HFF-Myc (cell line): ENCODE data around the gene ZNF197.
"Not testable (repeated sequence)": the region's sequence is repeated elsewhere in the genome, so short reads cannot be mapped to it uniquely, and the experiment has no call there.

Source experiments
- DNase-seq: peaks from one replicate; pipeline ENCODE4 v3.0.0-alpha.2; 2011; ENCODE audit warnings: low read depth; ENCODE audit errors: extremely low read depth
- H3K4me3 ChIP-seq: replicated peaks from 2 replicates; pipeline ENCODE4 v1.5.1; 2011; ENCODE audit warnings: low read depth, mild to moderate bottlenecking, control low read depth, low read length
- TF ChIP-seq, protein P1 (sequence below): IDR thresholded peaks from 2 replicates; pipeline ENCODE4 v1.5.1; 2012; ENCODE audit warnings: mild to moderate bottlenecking, low read depth, low read length, control low read depth; ENCODE audit errors: missing control alignments

ZNF197 gene

DNA sequence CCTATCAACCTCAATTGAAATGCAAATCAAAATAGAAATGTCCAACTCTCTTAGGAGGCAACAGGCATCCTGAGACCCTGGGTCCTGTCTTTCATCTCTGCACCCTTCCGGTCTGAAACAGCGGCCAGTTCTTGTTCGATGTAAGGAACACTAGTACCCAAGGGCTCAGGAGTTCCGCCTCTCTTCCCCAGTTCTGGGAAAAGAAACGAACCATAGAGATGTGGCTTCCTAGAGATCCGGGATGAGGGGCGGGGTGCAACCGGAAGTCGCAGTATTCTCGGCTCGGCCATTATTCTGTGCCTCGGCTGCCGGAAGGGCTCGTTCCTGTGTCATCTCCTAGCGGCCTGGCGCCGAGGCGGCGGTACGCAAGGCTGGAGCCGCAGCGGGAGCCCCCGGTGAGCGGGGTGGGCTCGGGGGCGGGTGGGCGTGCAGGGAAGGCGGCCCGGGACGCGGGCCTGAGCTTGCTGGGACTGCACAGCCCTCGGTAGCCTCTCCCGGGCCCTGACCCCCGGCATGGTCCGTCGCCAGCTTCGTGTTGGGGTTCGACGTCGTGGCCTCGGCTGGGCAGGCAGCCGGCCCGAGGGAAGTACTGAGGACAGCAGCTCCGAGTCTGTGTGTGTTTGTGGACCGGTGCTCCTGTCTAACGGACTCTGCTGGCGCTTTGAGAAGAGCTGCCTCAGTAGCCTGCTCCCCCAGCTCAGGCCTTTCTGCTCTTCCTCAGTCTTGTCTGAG, at the start of gene ZNF197:
Gene ZNF197 (plus strand): TSS at position 288 of the 732 bp plus-strand sequence. CDS start 4,119 bp downstream, outside the sequence.
- DNase-seq = peak; percentile 87
- TF ChIP-seq, protein P1, sequence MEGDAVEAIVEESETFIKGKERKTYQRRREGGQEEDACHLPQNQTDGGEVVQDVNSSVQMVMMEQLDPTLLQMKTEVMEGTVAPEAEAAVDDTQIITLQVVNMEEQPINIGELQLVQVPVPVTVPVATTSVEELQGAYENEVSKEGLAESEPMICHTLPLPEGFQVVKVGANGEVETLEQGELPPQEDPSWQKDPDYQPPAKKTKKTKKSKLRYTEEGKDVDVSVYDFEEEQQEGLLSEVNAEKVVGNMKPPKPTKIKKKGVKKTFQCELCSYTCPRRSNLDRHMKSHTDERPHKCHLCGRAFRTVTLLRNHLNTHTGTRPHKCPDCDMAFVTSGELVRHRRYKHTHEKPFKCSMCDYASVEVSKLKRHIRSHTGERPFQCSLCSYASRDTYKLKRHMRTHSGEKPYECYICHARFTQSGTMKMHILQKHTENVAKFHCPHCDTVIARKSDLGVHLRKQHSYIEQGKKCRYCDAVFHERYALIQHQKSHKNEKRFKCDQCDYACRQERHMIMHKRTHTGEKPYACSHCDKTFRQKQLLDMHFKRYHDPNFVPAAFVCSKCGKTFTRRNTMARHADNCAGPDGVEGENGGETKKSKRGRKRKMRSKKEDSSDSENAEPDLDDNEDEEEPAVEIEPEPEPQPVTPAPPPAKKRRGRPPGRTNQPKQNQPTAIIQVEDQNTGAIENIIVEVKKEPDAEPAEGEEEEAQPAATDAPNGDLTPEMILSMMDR = no peak

DNA sequence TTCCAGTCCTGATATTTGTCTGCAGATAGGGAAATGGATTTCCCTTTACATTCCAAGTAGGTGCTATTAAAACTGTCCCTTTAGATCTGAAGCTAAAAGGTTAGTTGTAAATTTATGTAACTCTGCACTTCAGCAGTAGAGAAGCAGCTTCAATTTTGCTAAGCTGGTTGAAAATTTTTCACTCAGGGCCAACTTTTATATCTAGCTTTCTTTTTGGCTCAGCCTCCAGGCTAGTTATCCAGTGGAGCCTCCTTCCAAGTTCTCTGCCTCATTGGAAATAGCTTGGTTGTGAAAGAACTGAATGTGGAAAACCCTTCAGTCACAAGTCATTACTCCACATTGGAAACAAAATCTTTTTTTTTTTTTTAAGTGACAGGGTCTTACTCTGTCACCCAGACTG, 48.2 kb upstream of the ZNF197 start:
- H3K4me3 ChIP-seq = no peak overlapping the region
- no peak for DNase-seq
- TF ChIP-seq, protein P1 = no peak

More for the DNA sequence above, at the start of gene ZNF197:
- H3K4me3 ChIP-seq = peak within 1 kb of the TSS; percentile 68

DNA sequence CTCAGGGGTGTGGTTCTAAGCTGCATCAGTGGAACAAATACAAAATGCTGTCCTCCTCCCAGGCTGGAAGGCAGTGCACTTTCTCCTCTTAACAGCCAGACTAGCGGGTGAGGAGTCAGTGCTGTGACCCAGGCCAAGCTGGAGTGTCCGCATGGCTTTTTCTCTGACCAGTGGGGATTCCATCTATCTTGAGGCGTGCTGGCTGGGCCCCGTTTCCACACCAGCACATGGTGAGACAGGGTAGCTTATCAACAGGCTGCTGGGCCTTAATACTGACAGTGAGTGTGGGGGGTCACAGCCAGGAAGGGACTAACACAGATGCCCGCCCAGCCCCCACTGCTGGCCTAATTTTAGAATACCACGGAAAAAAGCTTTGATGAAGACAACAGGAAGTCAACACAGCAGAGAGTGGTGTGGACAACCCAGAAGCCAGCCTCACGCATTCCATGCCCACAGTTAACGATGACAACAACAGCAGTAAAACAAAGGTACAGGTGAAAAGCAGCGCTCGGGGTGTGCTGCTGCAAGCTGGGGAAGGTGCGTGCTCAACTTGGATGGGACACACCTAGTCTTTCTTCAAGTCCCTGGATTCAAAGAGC, 47.4 kb upstream of the ZNF197 start:
- not testable (repeated sequence) for H3K4me3 ChIP-seq, DNase-seq

DNA sequence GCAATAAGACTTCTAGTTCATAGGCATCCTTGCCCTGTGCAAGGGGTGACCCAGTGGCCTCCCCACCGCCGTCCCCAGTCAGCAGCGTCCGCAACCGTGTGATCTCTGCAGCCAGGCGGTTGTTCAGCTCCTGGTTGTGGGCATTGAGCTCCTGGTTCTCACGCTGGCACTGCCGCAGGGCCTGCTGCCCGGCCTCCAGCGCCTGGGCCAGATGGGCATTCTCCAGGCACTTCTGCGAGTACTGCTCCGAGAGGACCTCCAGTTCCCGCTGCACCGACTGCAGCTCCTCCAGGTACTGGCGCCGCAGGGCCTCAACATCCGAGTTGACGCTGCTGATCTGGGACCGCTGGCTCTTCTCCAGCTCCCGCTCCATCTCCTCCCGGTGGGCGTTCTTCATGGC, 46.5 kb upstream of the ZNF197 start:
- H3K4me3 ChIP-seq, DNase-seq: not testable (repeated sequence)

DNA sequence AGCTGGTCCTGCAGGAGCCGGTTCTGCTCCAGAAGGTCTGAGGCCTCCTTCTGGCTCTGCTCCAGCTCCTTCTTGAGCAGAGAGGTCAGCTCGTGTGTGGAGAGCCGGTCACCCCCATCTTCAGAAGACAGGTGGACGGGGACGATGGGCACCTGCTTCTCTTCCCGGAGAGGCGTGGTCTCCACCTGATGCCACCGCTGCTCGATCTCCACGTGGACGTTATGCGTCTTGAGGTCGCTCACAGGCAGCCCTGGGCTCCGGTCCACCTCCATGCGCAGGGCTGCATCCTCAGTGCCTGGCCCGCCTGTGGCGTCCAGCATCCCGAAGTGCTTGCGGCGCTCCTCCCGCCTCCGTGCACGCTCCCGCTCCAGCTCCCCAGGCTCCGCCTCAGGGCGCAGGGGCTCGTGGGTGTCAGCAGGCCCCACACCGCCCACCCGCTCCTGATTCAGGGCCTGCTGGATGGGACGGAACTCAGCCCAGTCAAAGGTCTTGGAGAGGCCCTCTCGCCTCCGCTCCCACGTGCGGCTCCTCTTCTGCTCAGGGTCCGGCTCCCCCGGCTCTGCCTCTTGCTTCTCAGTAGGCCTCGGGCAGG, 45.8 kb upstream of the ZNF197 start:
- not testable (repeated sequence) for H3K4me3 ChIP-seq, DNase-seq

DNA sequence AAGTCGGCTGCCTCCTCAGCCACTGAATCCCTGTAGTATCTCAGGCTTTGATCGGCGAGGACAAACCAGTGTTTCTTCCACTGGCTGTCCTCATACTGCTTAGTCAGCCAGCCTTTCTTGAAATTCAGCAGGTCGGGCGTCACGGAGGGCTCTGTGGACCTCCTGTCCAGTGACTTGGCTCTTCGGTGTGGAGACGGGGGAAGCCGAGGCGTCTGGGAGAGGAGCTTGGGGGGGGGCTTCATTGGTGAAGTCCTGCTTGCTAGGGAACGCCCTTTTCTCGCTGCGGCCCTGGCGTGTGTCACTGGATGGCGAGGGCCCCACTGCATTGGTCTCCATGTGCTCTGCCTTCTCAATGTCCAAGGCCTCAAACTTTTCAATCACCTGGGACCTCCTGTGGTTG, 45.1 kb upstream of the ZNF197 start:
- H3K4me3 ChIP-seq, DNase-seq: not testable (repeated sequence)

DNA sequence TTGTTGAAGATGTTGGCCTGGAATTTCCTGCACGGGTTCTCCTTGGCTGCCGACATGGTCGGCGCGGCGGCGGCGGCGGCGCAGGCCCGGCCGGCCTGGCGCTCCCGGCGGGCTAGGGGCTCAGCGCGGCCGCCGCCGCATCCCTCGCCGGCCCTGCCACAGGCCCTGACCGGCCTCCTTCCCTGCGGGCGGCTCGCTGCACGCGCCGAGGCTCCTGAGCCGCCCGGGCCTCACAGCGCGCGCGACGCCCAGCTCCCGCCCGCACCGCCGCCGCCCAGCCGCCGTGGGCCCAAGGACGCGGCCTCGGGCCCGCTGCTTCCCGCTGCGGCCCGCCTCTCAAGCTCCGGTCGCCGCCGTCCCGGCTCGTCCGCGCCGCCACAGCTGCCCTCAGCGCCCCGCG, 43.9 kb upstream of the ZNF197 start:
- DNase-seq = not testable (repeated sequence)

DNA sequence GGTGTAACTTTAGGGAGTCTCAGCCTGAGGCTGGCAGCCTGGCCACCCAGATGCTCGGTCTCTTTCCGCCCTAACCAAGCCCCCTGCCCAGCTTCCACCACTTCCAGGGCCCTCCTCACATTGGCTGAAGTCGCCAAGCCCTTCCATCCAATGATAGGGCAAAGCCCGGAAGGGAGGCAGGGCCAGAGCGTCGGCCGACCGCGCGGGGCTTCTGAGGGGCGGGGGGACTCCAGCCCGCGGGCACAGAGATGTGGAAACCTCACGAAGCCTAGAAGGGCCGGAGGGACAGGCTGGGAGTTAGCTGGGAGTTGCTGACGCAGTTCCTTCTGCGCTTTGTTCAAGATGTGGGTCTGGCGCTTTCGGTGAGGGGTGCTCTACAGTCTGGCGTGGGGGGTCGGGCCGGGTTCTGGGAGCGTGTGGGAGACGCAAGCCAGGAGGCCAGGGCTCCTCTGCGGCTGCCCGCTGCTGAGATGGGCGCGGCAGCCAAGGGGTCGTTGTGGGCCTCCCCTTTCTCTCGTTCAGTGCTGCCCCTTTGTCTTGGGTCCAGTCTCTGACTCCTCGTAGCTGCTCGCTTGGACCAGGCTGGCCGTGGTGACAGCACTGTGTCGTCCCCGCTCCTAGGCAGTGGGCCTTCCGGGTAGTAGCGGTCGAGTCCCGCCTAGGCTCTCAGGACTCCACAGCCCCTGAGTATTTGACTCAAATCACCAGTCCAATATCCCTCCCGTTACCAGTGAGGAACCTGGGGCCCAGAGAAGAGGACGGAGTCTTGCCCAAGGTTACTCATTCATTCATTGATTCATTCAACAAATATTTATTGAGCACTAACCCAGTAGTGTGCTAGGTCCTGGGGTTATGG, 40.0 kb upstream of the ZNF197 start, which contains the start of gene ZNF660:
Gene ZNF660 (plus strand): TSS at position 319 of the 856 bp plus-strand sequence. CDS start 9,230 bp downstream, outside the sequence.
- DNase-seq = peak; percentile 19
- TF ChIP-seq, protein P1 = no peak
- peak within 1 kb of the TSS; percentile 47 for H3K4me3 ChIP-seq

More for the DNA sequence above, 43.9 kb upstream of the ZNF197 start:
- H3K4me3 ChIP-seq = not testable (repeated sequence)

DNA sequence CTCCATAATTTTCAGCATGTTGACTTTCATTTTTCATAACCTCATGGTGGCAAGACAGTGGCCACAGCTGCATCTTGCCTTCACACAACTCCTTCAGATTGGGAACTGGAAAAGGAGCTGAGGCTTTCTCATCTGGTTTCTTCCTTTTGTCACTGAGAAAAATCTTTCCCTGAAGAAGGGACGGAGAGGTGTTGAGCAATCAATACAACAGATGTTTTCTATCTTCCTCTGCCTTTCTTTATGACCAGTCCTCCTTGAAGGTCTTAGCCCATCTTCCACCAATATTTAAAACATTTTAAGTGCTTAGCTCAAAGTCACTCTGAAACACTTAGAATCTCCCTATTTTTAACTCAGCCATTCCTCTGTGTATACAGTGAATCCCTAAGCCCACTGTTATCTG, 28.2 kb upstream of the ZNF197 start:
- DNase-seq = no peak
- H3K4me3 ChIP-seq = no peak overlapping the region
- TF ChIP-seq, protein P1 = no peak
